Activated CD4-positive, CD25-positive, alpha-beta regulatory T cell treated with anti-CD3 and anti-CD28 coated beads, Interleukin-2, amount 50 U/mL, for 16 hours (primary cell): ENCODE data around the gene ASIC5.

Experiments
- DNase-seq: peaks from one replicate; pipeline ENCODE4 v3.0.0-alpha.2; 2020; ENCODE audit warnings: low read depth, low spot score

ASIC5 gene

DNA sequence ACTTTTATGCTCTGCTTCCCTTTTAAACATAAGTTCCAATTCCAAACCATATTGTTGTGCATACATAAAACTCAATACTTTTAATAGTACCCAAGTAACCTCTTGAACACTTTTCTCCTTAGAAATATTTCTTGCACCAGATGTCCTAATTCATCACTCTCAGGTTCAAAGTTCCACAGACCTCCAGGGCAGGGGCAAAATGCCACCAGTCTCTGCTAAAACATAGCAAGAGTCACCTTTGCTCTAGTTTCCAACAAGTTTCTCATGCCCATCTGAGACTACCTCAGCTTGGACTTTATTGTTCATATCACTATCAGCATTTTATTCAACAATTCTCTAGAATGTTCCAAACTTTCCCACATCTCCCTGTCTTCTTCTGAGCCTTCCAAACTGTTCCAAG lies 13.7 kb upstream of the ASIC5 start:
- no peak for DNase-seq

DNA sequence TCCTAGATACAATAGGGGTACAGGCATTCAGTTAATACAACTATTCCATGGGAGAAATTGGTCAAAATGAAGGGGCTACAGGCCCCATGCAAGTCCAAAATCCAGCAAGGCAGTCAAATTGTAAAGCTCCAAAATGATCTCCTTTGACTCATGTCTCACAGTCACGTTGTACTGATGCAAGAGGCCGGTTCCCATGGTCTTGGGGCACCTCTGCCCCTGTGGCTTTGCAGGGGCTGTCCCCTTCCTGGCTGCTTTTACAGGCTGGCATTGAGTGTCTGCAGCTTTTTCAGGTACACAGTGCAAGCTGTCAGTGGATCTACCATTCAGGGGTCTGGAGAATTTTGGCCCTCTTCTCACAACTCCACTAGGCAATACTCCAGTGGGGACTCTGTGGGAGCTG lies 12.5 kb upstream of the ASIC5 start:
- no peak for DNase-seq

DNA sequence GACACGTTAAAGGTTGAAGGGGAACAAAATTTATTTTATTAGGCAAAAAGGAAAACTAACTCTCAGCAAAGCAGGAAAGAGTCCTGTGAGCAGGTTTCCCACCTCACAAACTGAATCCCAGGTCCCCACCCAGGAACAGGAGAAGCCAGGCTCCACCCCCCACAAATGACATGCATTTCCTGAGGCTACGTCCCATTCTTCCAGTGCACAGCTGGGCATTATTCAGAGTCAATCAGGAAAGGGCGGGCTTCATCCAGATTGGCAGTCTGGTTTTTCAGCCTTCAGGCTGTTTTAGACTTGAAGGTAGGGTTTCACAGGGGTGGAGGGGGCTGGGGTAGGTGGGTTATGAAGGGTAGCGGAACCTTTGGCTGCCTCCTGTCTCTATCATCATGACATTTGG lies 11.9 kb upstream of the ASIC5 start:
- DNase-seq: no peak

DNA sequence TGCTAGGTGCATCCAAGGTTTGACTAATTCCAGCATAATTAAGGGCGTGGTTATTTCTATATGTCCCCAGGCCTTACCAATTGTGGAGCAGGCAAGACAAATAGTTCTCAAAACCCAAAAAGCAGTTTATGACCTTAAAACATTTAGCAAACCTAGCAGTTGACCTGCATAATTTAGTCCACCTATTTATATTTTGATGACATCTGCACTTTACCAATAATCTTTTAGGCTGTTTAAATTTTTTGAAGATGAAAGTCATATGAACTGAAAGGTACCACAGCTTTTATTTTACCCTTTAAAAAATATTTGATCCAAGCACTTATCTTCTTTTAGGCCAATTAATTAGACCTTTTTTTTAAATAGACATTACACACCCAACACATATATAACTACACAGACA lies 9.8 kb upstream of the ASIC5 start:
- no peak for DNase-seq

DNA sequence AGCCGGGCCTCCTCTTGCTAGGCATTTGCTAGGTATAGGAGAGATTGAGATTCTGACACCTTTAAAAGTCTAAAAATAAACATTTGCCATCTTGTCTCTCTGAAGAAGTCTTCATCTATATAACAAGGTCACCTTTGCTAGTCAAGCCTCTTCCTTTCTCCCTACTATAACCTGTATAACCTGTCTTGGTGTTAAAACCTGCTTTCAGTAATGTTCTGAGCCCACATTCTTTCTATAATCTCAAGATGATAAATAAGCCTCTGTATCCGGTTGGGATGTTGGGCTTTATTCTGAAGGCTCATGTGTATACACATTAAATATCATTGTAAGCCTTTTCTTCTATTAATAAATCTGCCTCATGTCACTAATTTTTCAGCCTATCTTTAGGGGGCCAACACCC lies 10.2 kb downstream of the ASIC5 start:
- DNase-seq: no peak

DNA sequence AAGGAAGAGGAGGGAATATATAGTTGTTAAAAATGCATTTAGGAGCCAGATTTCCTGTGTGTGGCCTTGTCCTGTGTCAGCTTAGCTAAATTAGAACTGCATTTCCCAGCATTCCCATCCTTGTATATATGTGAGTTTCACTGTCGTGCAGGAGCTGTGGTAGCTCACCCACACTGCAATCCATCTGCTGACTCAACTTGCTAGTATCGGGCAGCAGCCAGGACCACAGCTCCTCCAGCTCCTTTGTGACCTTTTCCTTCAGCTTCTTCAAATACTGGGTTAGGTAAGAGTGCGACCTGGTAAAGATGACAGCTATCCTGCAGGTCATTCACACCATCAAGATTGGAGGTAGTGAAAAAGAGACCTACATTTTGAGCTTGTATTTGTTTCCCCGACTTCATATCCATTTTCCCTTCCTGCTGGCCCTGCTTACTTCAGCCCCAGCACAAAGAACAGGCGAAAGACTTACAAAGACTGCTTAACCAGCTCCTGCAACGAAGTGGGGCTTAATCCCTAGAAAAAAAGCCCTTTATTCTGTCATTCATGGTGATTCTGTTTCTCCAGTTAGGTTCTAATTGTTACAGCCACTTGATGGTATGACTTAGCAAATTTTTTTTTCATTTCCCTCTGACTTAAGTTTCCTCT lies 11.4 kb downstream of the ASIC5 start:
- DNase-seq: no peak

DNA sequence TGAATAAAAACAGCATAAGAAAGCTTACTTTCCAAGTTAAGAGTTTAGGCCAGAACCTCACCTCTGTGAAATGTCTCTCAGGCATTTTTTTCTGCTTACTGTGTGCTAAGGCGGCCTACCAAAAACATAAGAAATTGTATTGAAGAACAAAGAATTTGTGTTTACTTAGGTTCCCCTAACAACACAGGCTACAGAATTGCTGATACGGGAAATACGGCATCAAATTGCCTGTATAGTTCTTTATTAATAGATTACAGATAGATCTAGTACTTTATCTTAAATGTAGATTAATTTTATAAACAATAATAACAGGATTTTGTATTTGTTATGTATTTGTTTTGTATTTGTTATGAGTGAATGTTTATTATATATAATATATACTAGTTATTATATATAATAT lies 12.9 kb downstream of the ASIC5 start:
- no peak for DNase-seq

DNA sequence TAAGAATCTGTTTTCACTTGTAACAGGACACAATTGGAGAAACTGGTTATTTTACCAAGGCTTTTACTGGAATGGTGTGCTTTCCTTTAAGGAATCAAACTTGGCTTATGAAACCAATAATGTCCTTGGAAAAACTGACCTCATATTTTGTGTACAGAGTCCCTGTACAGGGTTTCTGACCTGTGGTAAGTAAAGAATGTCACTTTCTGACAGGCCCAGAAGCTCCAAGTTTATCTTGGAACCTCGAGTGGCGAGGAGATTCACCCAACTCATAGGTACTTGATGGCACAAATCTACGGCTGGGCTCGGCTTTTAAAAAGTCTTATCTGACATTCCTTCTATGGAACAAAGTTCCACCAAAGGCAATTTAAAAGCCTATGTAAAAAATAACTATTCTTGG lies 17.0 kb downstream of the ASIC5 start:
- no peak for DNase-seq

DNA sequence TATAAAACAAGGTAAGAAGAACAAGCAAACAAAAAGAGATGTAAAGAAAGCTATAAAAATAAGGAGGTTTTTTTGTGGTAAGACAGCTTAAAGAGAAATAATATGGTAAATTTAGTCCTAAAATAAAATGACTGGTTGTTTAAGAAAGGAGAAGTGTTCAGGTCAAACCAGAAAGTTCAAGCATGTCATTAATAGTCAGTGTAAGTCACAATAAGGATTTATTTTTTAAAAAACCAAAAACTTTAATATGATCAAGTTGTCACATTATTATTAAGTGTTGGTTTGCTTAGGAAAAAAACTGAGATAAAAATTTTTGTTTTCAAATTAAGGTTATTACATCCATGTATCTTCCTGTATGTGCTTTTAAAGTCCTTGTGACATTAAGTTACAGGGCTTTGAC lies 19.1 kb downstream of the ASIC5 start:
- DNase-seq: no peak

DNA sequence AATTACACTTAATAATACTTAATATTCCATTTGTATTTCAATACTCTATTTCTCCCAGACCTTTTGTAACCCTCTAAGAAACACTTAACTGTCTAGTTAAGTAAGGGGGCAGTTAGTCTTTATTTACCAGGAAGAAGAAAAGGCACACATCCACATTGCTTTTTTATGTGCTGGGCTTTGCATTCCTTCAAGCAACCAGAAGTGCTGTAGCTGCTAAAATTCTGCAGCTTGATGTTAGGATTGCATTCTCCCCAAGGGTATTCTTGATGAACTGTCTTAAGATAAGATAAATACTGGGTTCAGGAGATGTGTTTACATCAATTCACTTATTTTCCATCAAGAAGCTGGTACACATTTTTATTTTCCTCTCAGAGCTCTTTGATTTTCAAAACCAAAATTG lies 24.0 kb downstream of the ASIC5 start:
- no peak for DNase-seq

DNA sequence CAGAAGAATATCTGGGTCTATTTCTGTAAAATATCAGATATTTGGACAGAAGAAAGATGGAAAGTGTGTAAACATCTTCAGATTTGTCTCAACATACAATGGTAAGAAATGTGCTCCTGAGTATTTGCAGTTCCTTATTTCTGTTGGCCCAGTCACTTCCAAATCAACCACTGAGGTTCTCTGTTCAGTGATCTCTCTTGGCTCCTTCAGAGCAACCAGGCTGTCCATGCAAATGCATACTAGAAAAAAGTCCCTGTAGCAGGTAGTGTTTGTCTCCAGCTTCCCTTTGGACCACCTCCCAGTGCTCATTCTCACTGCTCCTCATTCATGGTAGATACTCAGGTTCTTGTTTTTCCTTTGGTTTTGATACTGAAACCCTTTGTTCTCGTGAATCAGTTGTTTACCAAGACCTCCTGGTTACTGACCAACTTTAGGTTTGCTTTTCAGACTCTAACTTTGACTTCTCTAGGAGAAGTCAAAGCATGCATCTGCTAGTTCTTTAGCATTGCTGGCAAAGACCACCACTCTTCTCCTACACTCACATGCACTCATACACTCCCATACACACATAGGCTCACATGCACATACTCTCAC lies 28.8 kb downstream of the ASIC5 start:
- no peak for DNase-seq

DNA sequence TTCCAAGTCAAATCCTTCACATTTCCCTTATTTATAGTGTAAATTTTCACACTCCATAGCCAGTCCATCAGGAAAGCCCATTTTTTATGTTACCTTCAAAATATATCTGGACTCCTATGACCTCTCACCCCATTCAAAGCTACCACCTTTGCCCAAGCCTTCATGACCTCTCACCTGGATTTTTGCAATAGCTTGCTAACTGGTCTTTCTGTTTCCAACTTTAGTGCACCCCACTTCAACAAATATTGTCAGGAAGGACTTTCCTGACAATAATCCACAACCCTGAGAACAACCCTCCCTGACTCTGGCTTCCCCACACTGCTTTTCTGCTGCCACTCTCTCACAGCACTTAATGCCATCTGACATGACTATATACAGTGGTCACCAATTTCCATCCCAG lies 33.4 kb downstream of the ASIC5 start:
- DNase-seq: no peak

DNA sequence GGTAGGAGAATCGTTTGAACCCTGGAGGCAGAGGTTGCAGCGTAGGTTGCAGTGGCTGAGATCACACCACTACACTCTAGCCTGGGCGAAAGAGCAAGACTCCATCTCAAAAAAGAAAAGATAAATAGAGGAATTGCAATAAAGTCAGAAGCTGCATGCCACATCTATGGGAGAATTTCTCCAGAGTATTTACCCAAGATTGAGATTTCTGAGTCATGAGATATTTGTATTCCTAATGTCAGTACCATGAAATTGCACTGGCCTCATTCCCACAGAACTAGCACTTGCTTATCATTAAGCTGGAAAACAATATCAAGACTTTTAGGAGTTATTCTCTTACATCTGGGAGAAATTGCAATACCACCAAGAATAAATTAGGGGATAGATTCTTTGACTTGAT lies 37.4 kb downstream of the ASIC5 start:
- DNase-seq: no peak

DNA sequence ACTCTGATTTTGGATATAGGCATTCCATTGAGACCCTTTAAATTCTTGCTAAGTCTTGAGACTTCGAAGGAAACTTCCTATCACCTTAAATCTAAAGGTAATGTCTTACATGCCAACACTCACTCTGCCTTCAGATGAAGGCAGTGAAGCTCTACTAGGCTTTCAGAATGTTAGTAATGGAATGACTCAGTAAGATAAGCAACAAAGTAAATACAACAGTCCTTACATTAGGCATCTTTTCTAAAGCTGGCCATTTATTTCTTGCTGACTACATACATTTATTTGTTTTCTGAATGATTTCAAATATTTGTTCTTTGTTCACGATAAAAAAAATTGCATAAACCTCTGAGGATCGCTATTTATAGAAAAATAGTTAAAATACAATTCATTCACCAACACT lies 43.5 kb downstream of the ASIC5 start:
- DNase-seq: no peak

DNA sequence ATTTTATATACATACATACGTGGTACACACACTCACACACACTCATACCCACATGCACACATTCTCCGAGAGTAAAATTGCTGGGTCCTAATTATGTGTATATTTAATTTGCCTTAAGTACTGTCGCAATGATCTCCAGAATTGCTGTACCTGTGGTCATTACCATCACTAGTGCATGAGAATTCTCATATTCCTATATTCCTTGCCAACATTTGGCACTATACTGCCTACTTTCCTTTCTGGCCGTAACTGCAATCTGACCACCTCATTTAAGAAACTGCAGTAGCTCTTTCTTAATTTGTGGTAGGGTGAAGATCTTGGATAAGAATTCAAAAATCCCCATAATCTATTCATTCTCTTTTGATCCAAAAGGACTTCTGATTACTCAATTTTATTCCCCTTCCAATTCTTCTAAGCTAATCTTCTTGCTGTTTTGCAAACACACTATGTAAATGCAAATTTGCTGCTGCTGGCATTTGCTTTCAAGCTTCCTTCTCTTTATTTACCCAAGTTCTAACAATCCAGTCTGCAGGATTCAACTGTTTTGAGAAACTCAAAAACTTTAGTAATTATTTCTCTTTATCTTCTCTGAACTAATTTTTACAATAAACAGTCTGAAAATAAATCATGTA lies 45.1 kb downstream of the ASIC5 start:
- DNase-seq: no peak

DNA sequence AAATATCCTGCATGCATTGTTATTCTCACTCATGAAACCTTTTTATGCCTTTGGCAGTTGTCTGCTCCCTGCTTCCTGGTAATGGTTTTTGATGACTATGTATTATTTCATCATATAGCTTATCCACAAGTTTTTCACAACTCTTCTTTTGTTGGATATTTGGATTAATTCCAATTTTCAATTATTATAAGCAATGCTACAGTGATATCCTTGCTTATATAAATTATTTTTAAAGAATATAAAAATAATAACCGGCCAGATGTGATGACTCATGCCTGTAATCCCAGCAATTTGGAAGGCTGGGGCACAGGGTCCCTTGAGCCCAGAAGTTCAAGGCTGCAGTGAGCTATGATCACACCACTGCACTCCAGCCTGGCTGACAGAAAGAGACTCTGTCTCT lies 47.0 kb downstream of the ASIC5 start:
- DNase-seq: no peak

DNA sequence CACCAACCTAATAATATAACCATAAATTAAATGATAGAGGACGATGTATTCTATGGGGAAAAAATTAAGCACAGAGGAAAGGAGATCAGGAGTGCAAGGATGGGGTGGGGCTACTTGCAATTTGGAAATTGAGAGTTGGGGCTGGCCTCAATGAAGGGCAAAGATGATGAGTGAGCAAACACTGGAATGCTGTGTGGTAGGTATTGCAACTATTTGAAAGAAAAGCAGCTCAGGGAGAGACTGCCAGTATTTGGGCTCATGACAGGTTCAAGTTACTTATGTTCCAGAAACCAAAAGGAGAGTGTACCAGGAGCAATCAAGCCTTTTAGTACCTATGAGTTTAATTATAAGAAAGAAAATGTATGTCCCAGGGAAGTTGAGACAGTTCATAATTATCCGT lies 47.4 kb downstream of the ASIC5 start:
- no peak for DNase-seq

DNA sequence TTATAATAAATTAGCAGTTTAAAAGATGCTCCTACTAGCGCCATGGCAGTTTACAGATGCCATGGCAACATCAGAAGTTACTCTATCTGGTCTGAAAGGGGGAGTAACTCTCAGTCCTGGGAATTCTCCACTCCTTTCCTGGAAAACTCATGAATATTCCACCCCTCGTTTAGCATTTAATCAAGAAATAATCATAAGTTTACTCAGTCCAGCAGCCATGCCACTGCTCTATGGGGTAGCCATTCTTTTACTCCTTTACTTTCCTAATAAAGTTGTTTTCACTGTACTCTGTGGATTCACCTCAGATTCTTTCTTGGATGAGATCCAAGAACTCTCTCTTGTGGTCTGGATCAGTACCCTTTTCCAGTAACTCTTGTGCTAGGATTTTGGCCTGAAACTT lies 55.0 kb downstream of the ASIC5 start:
- DNase-seq: no peak

DNA sequence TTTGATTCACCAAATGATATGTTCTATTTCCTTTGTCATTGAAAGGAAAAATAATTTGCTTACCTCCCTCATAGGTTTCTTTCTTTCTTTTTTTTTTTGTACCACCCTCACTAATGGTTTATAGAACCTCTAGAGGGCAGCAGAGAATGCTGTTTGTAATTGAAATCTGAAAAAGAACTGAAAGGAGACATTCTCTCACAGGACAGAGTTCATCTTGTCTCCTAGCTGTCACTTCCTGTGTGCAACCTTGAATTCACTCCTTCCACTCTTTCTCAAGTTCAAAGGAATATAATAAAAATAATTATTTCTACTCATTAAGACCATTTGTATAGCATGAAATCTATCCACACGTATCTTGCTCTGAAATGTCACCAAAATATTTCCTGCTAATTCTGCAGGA lies 56.2 kb downstream of the ASIC5 start:
- no peak for DNase-seq

DNA sequence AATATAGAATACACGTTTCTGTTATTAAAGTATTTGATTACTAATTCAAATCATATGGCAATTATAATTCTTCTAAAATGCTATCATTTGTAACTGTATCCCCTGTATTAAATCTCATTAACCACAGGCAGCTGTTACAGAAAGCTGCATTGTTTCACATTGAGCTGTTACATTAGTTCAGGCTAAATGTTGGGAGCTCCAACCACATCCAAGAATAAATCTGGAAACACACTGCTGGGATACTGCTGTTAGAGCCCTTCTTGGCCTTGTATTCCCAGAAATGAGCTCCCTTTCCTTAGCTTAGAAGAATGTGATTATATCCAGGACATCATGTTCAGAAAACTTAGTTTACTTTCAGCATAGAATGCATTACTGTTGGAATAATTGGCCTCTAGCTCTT lies 59.1 kb downstream of the ASIC5 start:
- DNase-seq: no peak

DNA sequence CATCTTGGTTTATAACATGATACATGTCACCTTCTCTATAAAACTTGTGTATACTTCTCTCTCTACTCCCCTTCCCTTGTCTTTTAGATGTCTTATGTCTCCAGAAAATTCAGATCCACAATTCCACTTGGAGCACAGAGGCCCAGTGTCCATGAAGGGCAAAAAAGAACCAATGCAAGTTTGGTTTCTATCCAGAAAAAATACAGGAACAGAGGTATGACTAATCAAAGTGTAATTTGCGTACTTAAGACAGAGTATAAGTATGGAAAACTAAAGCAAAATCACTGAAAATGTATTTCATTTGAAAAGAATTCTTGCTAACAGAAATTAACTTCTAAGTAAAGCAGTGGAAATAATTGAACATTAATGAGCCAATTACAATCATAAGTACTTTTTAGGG lies 61.1 kb downstream of the ASIC5 start:
- no peak for DNase-seq

DNA sequence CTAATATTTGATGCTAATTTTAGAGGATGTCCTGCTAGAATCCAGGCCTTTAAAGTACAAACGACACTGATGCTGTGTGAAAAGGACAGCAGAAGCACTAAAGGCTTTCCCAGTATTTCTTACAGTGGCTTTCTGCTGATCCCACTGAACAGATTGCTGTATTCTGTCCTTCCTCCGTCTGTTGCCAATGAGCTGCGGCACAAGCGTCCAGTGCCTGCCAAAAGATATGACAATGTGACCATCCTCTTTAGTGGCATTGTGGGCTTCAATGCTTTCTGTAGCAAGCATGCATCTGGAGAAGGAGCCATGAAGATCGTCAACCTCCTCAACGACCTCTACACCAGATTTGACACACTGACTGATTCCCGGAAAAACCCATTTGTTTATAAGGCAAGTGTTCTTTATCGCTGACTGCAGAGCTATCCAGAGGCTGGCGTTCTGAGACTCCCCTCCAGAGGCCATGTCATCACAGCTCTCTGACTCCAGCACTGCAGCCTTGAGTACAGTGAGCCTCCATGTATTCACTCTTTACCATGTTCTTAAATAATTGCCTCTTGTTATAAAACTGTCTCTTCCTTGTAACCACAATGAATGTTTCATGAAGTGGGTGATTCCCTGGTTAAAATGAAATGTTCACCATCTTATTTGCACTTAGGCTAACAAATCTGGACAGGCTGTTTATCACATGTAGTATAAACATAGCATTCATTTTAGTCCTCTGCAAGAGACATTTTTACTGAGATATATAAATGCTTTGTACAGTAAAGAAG lies 63.7 kb downstream of the ASIC5 start:
- DNase-seq: no peak
